Epithelial cell of proximal tubule (primary cell): ENCODE results near the gene TBC1D17. TPM values are rescaled to one million over a fixed set of nuclear protein-coding genes. Genes with fewer than 3 reads are reported as not detected.

ENCODE experiments used
- DNase-seq: peaks from one replicate; pipeline ENCODE4 v3.0.0-alpha.2; 2011; ENCODE audit warnings: low read depth
- H3K4me3 ChIP-seq: 2 replicates; pipeline ENCODE4 v1.5.1; 2011; ENCODE audit warnings: low read depth, mild to moderate bottlenecking, low read length
- CTCF ChIP-seq: conservative IDR thresholded peaks from 2 replicates; pipeline ENCODE4 v1.5.1; 2012; ENCODE audit warnings: low read depth, mild to moderate bottlenecking, low read length
- total RNA-seq: library from RNA; depleted of rRNA; stranded (reverse); fragments of >200 nt; gene quantifications from 2 replicates; pipeline ENCODE4 v1.2.3, GENCODE V29; 2015

Gene TBC1D17
- total RNA-seq, 1 donor from 2014 or later = 11.9 TPM

DNA sequence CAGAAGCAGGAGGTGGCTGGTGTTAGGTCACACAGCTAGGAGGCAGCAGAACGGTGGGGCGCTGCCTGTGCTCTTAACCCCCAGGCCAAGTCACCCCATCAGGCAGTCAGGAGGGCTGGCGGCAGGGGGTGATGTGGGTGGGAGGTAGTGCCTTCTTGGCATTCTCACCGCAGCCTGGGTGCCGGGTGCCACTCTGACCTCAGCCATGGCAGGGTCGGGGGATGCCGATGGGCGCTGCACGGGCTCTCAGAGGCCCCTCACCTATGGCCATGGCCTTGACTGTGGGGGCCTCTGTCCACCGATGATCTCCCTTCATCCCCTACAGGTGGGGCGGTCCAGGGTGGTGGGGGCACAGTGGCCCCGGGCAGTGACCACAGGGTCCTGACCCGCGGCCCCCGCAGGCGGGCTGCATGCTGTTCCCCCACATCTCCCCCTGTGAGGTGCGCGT, 20.9 kb upstream of the TBC1D17 start:
- no peak overlapping the region for H3K4me3 ChIP-seq
- TF ChIP-seq CTCF = no peak
- DNase-seq = no peak

GRCh38 chr19:49857061-49857837, 20.3 kb upstream of the TBC1D17 start:
- no peak overlapping the region for H3K4me3 ChIP-seq
- no peak for DNase-seq
- no peak for TF ChIP-seq CTCF

- H3K4me3 ChIP-seq = no peak overlapping the region
- DNase-seq = no peak
- TF ChIP-seq CTCF = no peak
These were observed 19.7 kb upstream of the TBC1D17 start for GRCh38 chr19:49857838-49858087.

GRCh38 chr19:49858088-49858985, 19.2 kb upstream of the TBC1D17 start:
- H3K4me3 ChIP-seq = no peak overlapping the region
- no peak for DNase-seq
- no peak for TF ChIP-seq CTCF

DNA sequence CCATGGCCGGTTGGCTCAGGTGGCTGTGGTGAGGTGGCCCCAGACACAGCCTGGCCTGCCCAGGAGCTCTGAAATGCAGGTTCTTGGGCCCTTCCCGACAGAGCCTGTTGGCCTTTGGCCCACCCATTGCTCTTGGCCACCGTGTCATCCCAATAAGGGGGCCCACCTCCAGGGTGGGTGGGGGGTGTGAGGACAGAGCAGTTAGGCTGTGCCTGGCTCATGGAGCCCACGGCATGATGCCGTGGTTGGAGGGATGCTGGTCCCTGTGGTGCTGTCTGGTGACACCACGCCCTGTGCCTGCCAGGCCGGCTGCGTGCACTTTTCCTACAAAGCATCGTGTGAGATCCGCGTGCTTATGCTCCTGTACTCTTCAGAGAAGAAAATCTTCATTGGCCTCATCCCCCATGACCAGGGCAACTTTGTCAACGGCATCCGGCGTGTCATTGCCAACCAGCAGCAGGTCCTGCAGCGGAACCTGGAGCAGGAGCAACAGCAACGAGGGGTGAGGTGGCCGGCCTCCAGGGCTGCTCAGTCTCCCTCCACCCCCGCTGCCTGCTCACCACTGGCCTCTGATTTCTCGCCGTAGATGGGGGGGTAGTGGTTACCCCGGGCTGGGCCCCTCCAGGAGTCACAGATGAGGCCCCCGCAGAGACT, 17.7 kb upstream of the TBC1D17 start:
- no peak overlapping the region for H3K4me3 ChIP-seq
- no peak for DNase-seq
- no peak for TF ChIP-seq CTCF

GRCh38 chr19:49860336-49861102, 17.0 kb upstream of the TBC1D17 start:
- no peak for DNase-seq
- H3K4me3 ChIP-seq = no peak overlapping the region
- TF ChIP-seq CTCF = no peak
